Measurements from ENCODE around the gene SLC25A14. TPM values are rescaled to one million over a fixed set of nuclear protein-coding genes. Genes with fewer than 3 reads are reported as not detected.
A peak's percentile ranks its signal among the peaks of the same experiment; 100 is the strongest.

SLC25A14 gene
- total RNA-seq, 1 experiment from 2014 or later, result 13.1 TPM

DNA sequence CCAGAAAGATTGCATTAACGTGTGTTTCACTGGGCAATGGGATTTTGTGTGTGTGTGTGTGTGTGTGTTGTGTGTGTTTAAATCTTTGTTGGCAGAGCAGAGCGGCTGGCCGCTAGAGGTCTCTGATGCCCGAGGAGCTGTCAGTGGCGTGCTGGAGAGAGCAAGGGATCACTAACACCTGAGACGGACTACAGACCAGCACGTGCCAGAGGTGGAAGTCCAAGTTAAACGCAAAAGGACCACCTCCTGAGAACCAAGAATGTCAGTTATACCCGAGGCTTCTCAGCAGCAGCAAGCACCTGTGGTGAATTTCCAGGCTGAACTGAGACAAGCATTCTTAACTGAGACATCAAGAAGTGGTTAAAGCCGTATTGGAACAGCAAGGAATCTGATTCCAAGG is 9.0 kb upstream of the SLC25A14 start:
- Histone ChIP-seq H3K4me1 (ENCODE audit: control insufficient read depth in 1 of 2, insufficient read depth in 2 of 2, low read length in 2 of 2) (peaks cover 0 to 3% of the 10 kb centered on the region in 2 experiments; a peak in 1 of 4 replicates), H3K9me3 (ENCODE audit: control insufficient read depth in 1 of 2, insufficient read depth in 1 of 2, low read depth in 1 of 2, low read length in 2 of 2) (no peaks in the 10 kb centered on the region), H3K79me2 (ENCODE audit: insufficient read depth, low read length) (no peaks in the 10 kb centered on the region), H4K20me1 (ENCODE audit: insufficient read depth) (no peaks in the 10 kb centered on the region), H3K36me3 (ENCODE audit: control insufficient read depth in 1 of 2, insufficient read depth in 2 of 2, low read length in 2 of 2) (no peaks in the 10 kb centered on the region), H3K9me2 (ENCODE audit: insufficient read depth) (no peaks in the 10 kb centered on the region), H3K27me3 (ENCODE audit: insufficient read depth, low read length) (no peaks in the 10 kb centered on the region), H3K4me2 (ENCODE audit: low read length) (peak overlapping the region; percentile 36; the same call in 1 of the 2 replicates), H3K27ac (ENCODE audit: low read depth, low read length) (no peak overlapping the region), H2AFZ (ENCODE audit: low read depth, low read length, poor library complexity, severe bottlenecking) (peak overlapping the region; percentile 54), H3K9ac (ENCODE audit: low read length) (no peak overlapping the region), H3K4me3 (replicated peaks in 1 of 2; ENCODE audit: low read depth in 1 of 2, low read length in 2 of 2) (no peak overlapping the region)
- ATAC-seq (peak; percentile 97), DNase-seq (ENCODE audit: low read depth, low spot score) (peak; percentile 64)
- TF ChIP-seq, protein P1, sequence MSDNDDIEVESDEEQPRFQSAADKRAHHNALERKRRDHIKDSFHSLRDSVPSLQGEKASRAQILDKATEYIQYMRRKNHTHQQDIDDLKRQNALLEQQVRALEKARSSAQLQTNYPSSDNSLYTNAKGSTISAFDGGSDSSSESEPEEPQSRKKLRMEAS (IDR thresholded peaks at IDR 0.05), result peak; percentile 94
- TF ChIP-seq JUND (IDR thresholded peaks at IDR 0.05), result no peak
- peak; percentile 57; the same call in 1 of the 2 replicates for TF ChIP-seq CBX3 (IDR thresholded peaks at IDR 0.05; ENCODE audit: low read depth)
- no peak for TF ChIP-seq SRF (IDR thresholded peaks at IDR 0.05; ENCODE audit: low read depth)
- TF ChIP-seq, protein P2, sequence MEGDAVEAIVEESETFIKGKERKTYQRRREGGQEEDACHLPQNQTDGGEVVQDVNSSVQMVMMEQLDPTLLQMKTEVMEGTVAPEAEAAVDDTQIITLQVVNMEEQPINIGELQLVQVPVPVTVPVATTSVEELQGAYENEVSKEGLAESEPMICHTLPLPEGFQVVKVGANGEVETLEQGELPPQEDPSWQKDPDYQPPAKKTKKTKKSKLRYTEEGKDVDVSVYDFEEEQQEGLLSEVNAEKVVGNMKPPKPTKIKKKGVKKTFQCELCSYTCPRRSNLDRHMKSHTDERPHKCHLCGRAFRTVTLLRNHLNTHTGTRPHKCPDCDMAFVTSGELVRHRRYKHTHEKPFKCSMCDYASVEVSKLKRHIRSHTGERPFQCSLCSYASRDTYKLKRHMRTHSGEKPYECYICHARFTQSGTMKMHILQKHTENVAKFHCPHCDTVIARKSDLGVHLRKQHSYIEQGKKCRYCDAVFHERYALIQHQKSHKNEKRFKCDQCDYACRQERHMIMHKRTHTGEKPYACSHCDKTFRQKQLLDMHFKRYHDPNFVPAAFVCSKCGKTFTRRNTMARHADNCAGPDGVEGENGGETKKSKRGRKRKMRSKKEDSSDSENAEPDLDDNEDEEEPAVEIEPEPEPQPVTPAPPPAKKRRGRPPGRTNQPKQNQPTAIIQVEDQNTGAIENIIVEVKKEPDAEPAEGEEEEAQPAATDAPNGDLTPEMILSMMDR (IDR thresholded peaks at IDR 0.05 in 2 of 3, conservative IDR thresholded peaks at IDR 0.05 in 1 of 3; ENCODE audit: borderline replicate concordance in 1 of 3, insufficient read depth in 1 of 3, low read depth in 2 of 3, low read length in 2 of 3), result peak; percentile 44 to 67 (median 48); a peak in 4 of 6 replicates
- TF ChIP-seq EGR1 (IDR thresholded peaks at IDR 0.05; ENCODE audit: low read depth), result no peak
- no peak for TF ChIP-seq EZH2 (IDR thresholded peaks at IDR 0.05)
- TF ChIP-seq SIN3A (IDR thresholded peaks at IDR 0.05; ENCODE audit: low read depth), result no peak
- TF ChIP-seq, protein P3, sequence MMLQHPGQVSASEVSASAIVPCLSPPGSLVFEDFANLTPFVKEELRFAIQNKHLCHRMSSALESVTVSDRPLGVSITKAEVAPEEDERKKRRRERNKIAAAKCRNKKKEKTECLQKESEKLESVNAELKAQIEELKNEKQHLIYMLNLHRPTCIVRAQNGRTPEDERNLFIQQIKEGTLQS (IDR thresholded peaks at IDR 0.05), result no peak
- no peak for TF ChIP-seq ZNF274 (IDR thresholded peaks at IDR 0.05; ENCODE audit: low read depth, low read length)
- no peak for TF ChIP-seq POLR2AphosphoS5 (IDR thresholded peaks at IDR 0.05; ENCODE audit: low read depth, low read length)
- no peak for TF ChIP-seq YY1 (IDR thresholded peaks at IDR 0.05; ENCODE audit: extremely low read depth, insufficient replicate concordance, low read depth, low read length)
- no peak for TF ChIP-seq SP1 (IDR thresholded peaks at IDR 0.05; ENCODE audit: low read depth)
- no peak for TF ChIP-seq ELF1 (IDR thresholded peaks at IDR 0.05; ENCODE audit: borderline replicate concordance, low read depth)
- TF ChIP-seq, protein P4, sequence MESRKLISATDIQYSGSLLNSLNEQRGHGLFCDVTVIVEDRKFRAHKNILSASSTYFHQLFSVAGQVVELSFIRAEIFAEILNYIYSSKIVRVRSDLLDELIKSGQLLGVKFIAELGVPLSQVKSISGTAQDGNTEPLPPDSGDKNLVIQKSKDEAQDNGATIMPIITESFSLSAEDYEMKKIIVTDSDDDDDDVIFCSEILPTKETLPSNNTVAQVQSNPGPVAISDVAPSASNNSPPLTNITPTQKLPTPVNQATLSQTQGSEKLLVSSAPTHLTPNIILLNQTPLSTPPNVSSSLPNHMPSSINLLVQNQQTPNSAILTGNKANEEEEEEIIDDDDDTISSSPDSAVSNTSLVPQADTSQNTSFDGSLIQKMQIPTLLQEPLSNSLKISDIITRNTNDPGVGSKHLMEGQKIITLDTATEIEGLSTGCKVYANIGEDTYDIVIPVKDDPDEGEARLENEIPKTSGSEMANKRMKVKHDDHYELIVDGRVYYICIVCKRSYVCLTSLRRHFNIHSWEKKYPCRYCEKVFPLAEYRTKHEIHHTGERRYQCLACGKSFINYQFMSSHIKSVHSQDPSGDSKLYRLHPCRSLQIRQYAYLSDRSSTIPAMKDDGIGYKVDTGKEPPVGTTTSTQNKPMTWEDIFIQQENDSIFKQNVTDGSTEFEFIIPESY (IDR thresholded peaks at IDR 0.05; ENCODE audit: extremely low read depth, insufficient replicate concordance, low read length), result no peak
- no peak for TF ChIP-seq POLR2A (IDR thresholded peaks at IDR 0.05; ENCODE audit: borderline replicate concordance, extremely low read depth, insufficient read depth, insufficient read length)
- TF ChIP-seq FOSL1 (IDR thresholded peaks at IDR 0.05; ENCODE audit: low read depth), result no peak
- peak; percentile 79 for TF ChIP-seq RAD21 (IDR thresholded peaks at IDR 0.05; ENCODE audit: low read depth)
- no peak for TF ChIP-seq ZFX (IDR thresholded peaks at IDR 0.05)
- no peak for TF ChIP-seq EZH2phosphoT487 (IDR thresholded peaks at IDR 0.05; ENCODE audit: borderline replicate concordance)
- no peak for TF ChIP-seq CEBPB (IDR thresholded peaks at IDR 0.05; ENCODE audit: low read depth)
- TF ChIP-seq TCF7L2 (IDR thresholded peaks at IDR 0.05; ENCODE audit: borderline replicate concordance, extremely low read depth, insufficient read depth, insufficient read length), result no peak
- CTCF ChIA-PET, result interaction anchor here (1.4 kb wide), 1 partner anchor 586 kb away, joined by 4 read pairs; no protein-coding TSS in a partner anchor
- BruUV-seq (replicated peaks), result no TSS peak
- intact Hi-C loops (cut with micrococcal nuclease), result loop anchor here (1.0 kb wide), 1 partner anchor 587 kb away; no protein-coding TSS in a partner anchor
- POLR2A ChIA-PET, result no interaction called here
- RAD21 ChIA-PET (ENCODE audit: low non-redundant PET in 1 of 2, low total read pairs in 2 of 2, uncharacterized antibody in 2 of 2, unreplicated experiment in 2 of 2), result no interaction called here
